ENCODE results near the gene ADAMTS12.

The ADAMTS12 gene

GRCh38 chr5:33905381-33905780 is 13.6 kb upstream of the ADAMTS12 start:
- H3K9me3 ChIP-seq (ENCODE audit: severe bottlenecking) = peaks cover 13% of the 10 kb centered on the region
- H3K4me3 ChIP-seq (ENCODE audit: severe bottlenecking) = no peak overlapping the region
- no peak for TF ChIP-seq CTCF (IDR thresholded peaks at IDR 0.05; ENCODE audit: poor library complexity, severe bottlenecking)
- H3K36me3 ChIP-seq (ENCODE audit: low read depth) = no peaks in the 10 kb centered on the region
- H3K27ac ChIP-seq (ENCODE audit: poor library complexity, severe bottlenecking) = no peak overlapping the region
- H3K27me3 ChIP-seq (ENCODE audit: insufficient read depth, poor library complexity, severe bottlenecking) = no peaks in the 10 kb centered on the region
- H3K4me1 ChIP-seq (ENCODE audit: insufficient read depth, poor library complexity, severe bottlenecking) = no peaks in the 10 kb centered on the region
- DNase-seq (ENCODE audit: low spot score) (no peak), ATAC-seq (ENCODE audit: low read depth) (no peak)

GRCh38 chr5:33903118-33903517 is 11.3 kb upstream of the ADAMTS12 start:
- H3K27me3 ChIP-seq (ENCODE audit: insufficient read depth, poor library complexity, severe bottlenecking) = no peaks in the 10 kb centered on the region
- no peaks in the 10 kb centered on the region for H3K36me3 ChIP-seq (ENCODE audit: low read depth)
- no peak for TF ChIP-seq CTCF (IDR thresholded peaks at IDR 0.05; ENCODE audit: poor library complexity, severe bottlenecking)
- no peak overlapping the region for H3K27ac ChIP-seq (ENCODE audit: poor library complexity, severe bottlenecking)
- ATAC-seq (ENCODE audit: low read depth) (peak; percentile 69; the same call in 2 of the 3 replicates), DNase-seq (ENCODE audit: low spot score) (no peak)
- H3K4me3 ChIP-seq (ENCODE audit: severe bottlenecking) = no peak overlapping the region
- H3K4me1 ChIP-seq (ENCODE audit: insufficient read depth, poor library complexity, severe bottlenecking) = no peaks in the 10 kb centered on the region
- peaks cover 13% of the 10 kb centered on the region for H3K9me3 ChIP-seq (ENCODE audit: severe bottlenecking)

- TF ChIP-seq CTCF (IDR thresholded peaks at IDR 0.05; ENCODE audit: poor library complexity, severe bottlenecking) = no peak
- Histone ChIP-seq H3K4me3 (ENCODE audit: severe bottlenecking) (no peak overlapping the region), H3K27ac (ENCODE audit: poor library complexity, severe bottlenecking) (no peak overlapping the region), H3K4me1 (ENCODE audit: insufficient read depth, poor library complexity, severe bottlenecking) (no peaks in the 10 kb centered on the region), H3K36me3 (ENCODE audit: low read depth) (no peaks in the 10 kb centered on the region), H3K27me3 (ENCODE audit: insufficient read depth, poor library complexity, severe bottlenecking) (peaks cover 2% of the 10 kb centered on the region), H3K9me3 (ENCODE audit: severe bottlenecking) (peaks cover under 1% of the 10 kb centered on the region)
- DNase-seq (ENCODE audit: low spot score) (no peak), ATAC-seq (ENCODE audit: low read depth) (no peak)
Measured at GRCh38 chr5:33901156-33901555, 9.4 kb upstream of the ADAMTS12 start.

GRCh38 chr5:33894566-33894965 is 2.8 kb upstream of the ADAMTS12 start:
- H3K36me3 ChIP-seq (ENCODE audit: low read depth) = no peaks in the 10 kb centered on the region
- no peak for TF ChIP-seq CTCF (IDR thresholded peaks at IDR 0.05; ENCODE audit: poor library complexity, severe bottlenecking)
- DNase-seq (ENCODE audit: low spot score) (no peak), ATAC-seq (ENCODE audit: low read depth) (peak; percentile 70)
- H3K27me3 ChIP-seq (ENCODE audit: insufficient read depth, poor library complexity, severe bottlenecking) = peaks cover 14% of the 10 kb centered on the region
- peaks cover 11% of the 10 kb centered on the region for H3K4me1 ChIP-seq (ENCODE audit: insufficient read depth, poor library complexity, severe bottlenecking)
- no peaks in the 10 kb centered on the region for H3K9me3 ChIP-seq (ENCODE audit: severe bottlenecking)
- H3K27ac ChIP-seq (ENCODE audit: poor library complexity, severe bottlenecking) = peak overlapping the region; percentile 57
- no peak overlapping the region for H3K4me3 ChIP-seq (ENCODE audit: severe bottlenecking)

GRCh38 chr5:33892620-33893137 is 889 bp upstream of the ADAMTS12 start:
- H3K36me3 ChIP-seq (ENCODE audit: low read depth) = no peaks in the 10 kb centered on the region
- DNase-seq (ENCODE audit: low spot score) = peak; percentile 76
- ATAC-seq (ENCODE audit: low read depth) = peak; percentile 45
- H3K9me3 ChIP-seq (ENCODE audit: severe bottlenecking) = no peaks in the 10 kb centered on the region
- H3K27ac ChIP-seq (ENCODE audit: poor library complexity, severe bottlenecking) = peak overlapping the region; percentile 57
- no peak for TF ChIP-seq CTCF (IDR thresholded peaks at IDR 0.05; ENCODE audit: poor library complexity, severe bottlenecking)
- H3K27me3 ChIP-seq (ENCODE audit: insufficient read depth, poor library complexity, severe bottlenecking) = peaks cover 14% of the 10 kb centered on the region
- peaks cover 11% of the 10 kb centered on the region for H3K4me1 ChIP-seq (ENCODE audit: insufficient read depth, poor library complexity, severe bottlenecking)
- no peak overlapping the region for H3K4me3 ChIP-seq (ENCODE audit: severe bottlenecking)

All from RWPE2 (cell line).